GM23338 (cell line): ENCODE results near the gene GATAD2A. TPM values are rescaled to one million over a fixed set of nuclear protein-coding genes. Genes with fewer than 3 reads are reported as not detected.

Experiments
- ATAC-seq: fragments of 200-7000 bp; cut with Tn5 transposase; 3 replicates; pipeline ENCODE4 v1.9.1; 2020
- DNase-seq: peaks from one replicate; pipeline ENCODE4 v3.0.0-alpha.2; 2015; ENCODE audit warnings: low spot score
- H2AFZ ChIP-seq: fragments of 200-600 bp; sonication (generic); 2 replicates; pipeline ENCODE4 v1.8.0; 2016; ENCODE audit warnings: antibody characterized with exemption, mild to moderate bottlenecking, moderate library complexity
- H3F3A ChIP-seq: fragments of 200-600 bp; sonication (generic); replicated peaks from 2 replicates; pipeline ENCODE4 v1.8.0; 2017; ENCODE audit warnings: antibody characterized with exemption, mixed run types, low read depth
- H3K27ac ChIP-seq: fragments of 200-600 bp; sonication (generic); 2 replicates; pipeline ENCODE4 v1.6.1; 2016; ENCODE audit warnings: low read depth
- H3K27me3 ChIP-seq: fragments of 200-600 bp; sonication (generic); 2 replicates; pipeline ENCODE4 v1.8.0; 2016; ENCODE audit warnings: mild to moderate bottlenecking, mixed run types, moderate library complexity; ENCODE audit not compliant: insufficient read depth
- H3K36me3 ChIP-seq: fragments of 200-600 bp; sonication (generic); 2 replicates; pipeline ENCODE4 v1.8.0; 2016; ENCODE audit warnings: mild to moderate bottlenecking; ENCODE audit not compliant: insufficient read depth
- H3K4me1 ChIP-seq: fragments of 200-600 bp; sonication (generic); 2 replicates; pipeline ENCODE4 v1.8.0; 2016; ENCODE audit warnings: mild to moderate bottlenecking, moderate library complexity; ENCODE audit not compliant: insufficient read depth
- H3K4me2 ChIP-seq: fragments of 200-600 bp; sonication (generic); 2 replicates; pipeline ENCODE4 v1.7.1; 2017; ENCODE audit warnings: mixed run types
- H3K4me3 ChIP-seq: fragments of 200-600 bp; sonication (generic); 2 replicates; pipeline ENCODE4 v1.6.1; 2016; ENCODE audit warnings: mixed run types
- H3K79me2 ChIP-seq: fragments of 200-600 bp; sonication (generic); replicated peaks from 2 replicates; pipeline ENCODE4 v1.8.0; 2017; ENCODE audit warnings: mild to moderate bottlenecking; ENCODE audit not compliant: insufficient read depth
- H3K9me2 ChIP-seq: fragments of 200-600 bp; sonication (generic); 2 replicates; pipeline ENCODE4 v1.8.0; 2017; ENCODE audit not compliant: insufficient read depth
- H4K20me1 ChIP-seq: fragments of 200-600 bp; sonication (generic); replicated peaks from 2 replicates; pipeline ENCODE4 v1.8.0; 2017; ENCODE audit warnings: mild to moderate bottlenecking; ENCODE audit not compliant: insufficient read depth
- H3K27ac Mint-ChIP-seq: 2 replicates; pipeline ENCODE4 v1.8.0; 2020; ENCODE audit warnings: inconsistent platforms, mild to moderate bottlenecking, moderate library complexity, mixed read lengths
- H3K27me3 Mint-ChIP-seq: 3 replicates; pipeline ENCODE4 v1.8.0; 2022; ENCODE audit warnings: low read depth, mild to moderate bottlenecking, moderate library complexity, mixed read lengths, inconsistent platforms; ENCODE audit not compliant: insufficient read depth, poor library complexity
- H3K36me3 Mint-ChIP-seq: 3 replicates; pipeline ENCODE4 v1.8.0; 2021; ENCODE audit warnings: low read depth, mild to moderate bottlenecking, inconsistent platforms, moderate library complexity, mixed read lengths
- H3K4me1 Mint-ChIP-seq: 3 replicates; pipeline ENCODE4 v1.8.0; 2020; ENCODE audit warnings: mild to moderate bottlenecking, inconsistent platforms, mixed read lengths
- H3K4me3 Mint-ChIP-seq: 3 replicates; pipeline ENCODE4 v1.8.0; 2021; ENCODE audit warnings: moderate library complexity, mild to moderate bottlenecking, inconsistent platforms, mixed read lengths
- H3K9me3 Mint-ChIP-seq: 3 replicates; pipeline ENCODE4 v1.8.0; 2020; ENCODE audit warnings: moderate library complexity, mild to moderate bottlenecking, inconsistent platforms, mixed read lengths
- POLR2AphosphoS5 ChIP-seq: IDR thresholded peaks from 2 replicates; pipeline ENCODE4 v1.6.1; 2016; ENCODE audit warnings: antibody characterized with exemption, low read depth
- ZNF114 ChIP-seq: fragments of 250-450 bp; sonication (Bioruptor Pico); IDR thresholded peaks from 2 replicates; pipeline ENCODE4 v1.5.0; 2020; ENCODE audit warnings: mild to moderate bottlenecking, moderate library complexity
- polyA plus RNA-seq: library from polyadenylated mRNA; unstranded; fragments of >200 nt; fragmentation: Nextera tagmentation; extraction: Ambion mirVana; gene quantifications from 2 replicates; pipeline ENCODE4 v1.2.1, GENCODE V29; 2016
- total RNA-seq: library from RNA; depleted of rRNA; stranded (reverse); fragments of >200 nt; shearing (Covaris generic); gene quantifications from 2 replicates; pipeline ENCODE4 v1.2.3, GENCODE V29; 2014
- TF ChIP-seq, protein P1 (sequence below): fragments of 250-450 bp; sonication (Bioruptor Pico); IDR thresholded peaks from 2 replicates; pipeline ENCODE4 v1.5.0; 2020; ENCODE audit warnings: mild to moderate bottlenecking, moderate library complexity
- TF ChIP-seq, protein P2 (sequence below), 2 experiments: fragments of 200-600 bp in 1 of 2; sonication (generic) in 1 of 2; conservative IDR thresholded peaks; 2 replicates each; pipeline versions ENCODE4 v1.5.1 to v1.6.1; 2016 to 2017; ENCODE audit warnings: antibody characterized with exemption in 2 of 2, low read depth in 2 of 2, mild to moderate bottlenecking in 2 of 2, moderate library complexity in 1 of 2
- TF ChIP-seq, protein P3 (sequence below): IDR thresholded peaks from 2 replicates; pipeline ENCODE4 v1.6.1; 2016; ENCODE audit warnings: antibody characterized with exemption

The GATAD2A gene
- total and polyA plus RNA-seq, 2 experiments from 2014 or later, result 40.0 to 151 TPM

DNA sequence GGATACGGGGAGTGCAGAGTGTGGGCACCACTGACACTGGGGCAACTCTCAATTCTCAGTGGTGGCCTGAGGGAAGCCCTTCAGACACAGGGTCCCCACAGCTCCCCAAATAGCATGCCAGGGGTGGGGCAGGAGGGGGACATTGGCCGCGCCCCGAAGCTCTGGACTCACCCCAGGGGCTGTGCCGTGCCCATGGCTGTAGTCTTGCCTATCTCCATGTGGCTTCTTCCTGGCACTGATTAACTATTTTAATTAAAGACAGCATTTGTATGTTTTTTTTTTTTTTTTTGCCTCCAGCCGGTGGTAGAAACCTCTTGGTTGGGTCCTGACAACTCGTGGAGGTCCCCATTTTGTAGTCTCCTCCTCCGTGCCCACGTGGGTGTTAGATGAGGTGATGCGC, 23.3 kb downstream of the GATAD2A start (continued):
- TF ChIP-seq, protein P1, sequence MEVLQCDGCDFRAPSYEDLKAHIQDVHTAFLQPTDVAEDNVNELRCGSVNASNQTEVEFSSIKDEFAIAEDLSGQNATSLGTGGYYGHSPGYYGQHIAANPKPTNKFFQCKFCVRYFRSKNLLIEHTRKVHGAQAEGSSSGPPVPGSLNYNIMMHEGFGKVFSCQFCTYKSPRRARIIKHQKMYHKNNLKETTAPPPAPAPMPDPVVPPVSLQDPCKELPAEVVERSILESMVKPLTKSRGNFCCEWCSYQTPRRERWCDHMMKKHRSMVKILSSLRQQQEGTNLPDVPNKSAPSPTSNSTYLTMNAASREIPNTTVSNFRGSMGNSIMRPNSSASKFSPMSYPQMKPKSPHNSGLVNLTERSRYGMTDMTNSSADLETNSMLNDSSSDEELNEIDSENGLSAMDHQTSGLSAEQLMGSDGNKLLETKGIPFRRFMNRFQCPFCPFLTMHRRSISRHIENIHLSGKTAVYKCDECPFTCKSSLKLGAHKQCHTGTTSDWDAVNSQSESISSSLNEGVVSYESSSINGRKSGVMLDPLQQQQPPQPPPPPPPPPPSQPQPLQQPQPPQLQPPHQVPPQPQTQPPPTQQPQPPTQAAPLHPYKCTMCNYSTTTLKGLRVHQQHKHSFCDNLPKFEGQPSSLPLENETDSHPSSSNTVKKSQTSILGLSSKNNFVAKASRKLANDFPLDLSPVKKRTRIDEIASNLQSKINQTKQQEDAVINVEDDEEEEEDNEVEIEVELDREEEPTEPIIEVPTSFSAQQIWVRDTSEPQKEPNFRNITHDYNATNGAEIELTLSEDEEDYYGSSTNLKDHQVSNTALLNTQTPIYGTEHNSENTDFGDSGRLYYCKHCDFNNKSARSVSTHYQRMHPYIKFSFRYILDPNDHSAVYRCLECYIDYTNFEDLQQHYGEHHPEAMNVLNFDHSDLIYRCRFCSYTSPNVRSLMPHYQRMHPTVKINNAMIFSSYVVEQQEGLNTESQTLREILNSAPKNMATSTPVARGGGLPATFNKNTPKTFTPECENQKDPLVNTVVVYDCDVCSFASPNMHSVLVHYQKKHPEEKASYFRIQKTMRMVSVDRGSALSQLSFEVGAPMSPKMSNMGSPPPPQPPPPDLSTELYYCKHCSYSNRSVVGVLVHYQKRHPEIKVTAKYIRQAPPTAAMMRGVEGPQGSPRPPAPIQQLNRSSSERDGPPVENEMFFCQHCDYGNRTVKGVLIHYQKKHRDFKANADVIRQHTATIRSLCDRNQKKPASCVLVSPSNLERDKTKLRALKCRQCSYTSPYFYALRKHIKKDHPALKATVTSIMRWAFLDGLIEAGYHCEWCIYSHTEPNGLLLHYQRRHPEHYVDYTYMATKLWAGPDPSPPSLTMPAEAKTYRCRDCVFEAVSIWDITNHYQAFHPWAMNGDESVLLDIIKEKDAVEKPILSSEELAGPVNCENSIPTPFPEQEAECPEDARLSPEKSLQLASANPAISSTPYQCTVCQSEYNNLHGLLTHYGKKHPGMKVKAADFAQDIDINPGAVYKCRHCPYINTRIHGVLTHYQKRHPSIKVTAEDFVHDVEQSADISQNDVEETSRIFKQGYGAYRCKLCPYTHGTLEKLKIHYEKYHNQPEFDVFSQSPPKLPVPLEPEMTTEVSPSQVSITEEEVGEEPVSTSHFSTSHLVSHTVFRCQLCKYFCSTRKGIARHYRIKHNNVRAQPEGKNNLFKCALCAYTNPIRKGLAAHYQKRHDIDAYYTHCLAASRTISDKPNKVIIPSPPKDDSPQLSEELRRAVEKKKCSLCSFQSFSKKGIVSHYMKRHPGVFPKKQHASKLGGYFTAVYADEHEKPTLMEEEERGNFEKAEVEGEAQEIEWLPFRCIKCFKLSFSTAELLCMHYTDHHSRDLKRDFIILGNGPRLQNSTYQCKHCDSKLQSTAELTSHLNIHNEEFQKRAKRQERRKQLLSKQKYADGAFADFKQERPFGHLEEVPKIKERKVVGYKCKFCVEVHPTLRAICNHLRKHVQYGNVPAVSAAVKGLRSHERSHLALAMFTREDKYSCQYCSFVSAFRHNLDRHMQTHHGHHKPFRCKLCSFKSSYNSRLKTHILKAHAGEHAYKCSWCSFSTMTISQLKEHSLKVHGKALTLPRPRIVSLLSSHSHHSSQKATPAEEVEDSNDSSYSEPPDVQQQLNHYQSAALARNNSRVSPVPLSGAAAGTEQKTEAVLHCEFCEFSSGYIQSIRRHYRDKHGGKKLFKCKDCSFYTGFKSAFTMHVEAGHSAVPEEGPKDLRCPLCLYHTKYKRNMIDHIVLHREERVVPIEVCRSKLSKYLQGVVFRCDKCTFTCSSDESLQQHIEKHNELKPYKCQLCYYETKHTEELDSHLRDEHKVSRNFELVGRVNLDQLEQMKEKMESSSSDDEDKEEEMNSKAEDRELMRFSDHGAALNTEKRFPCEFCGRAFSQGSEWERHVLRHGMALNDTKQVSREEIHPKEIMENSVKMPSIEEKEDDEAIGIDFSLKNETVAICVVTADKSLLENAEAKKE (CRISPR knock-in tag), result no peak
- TF ChIP-seq, protein P2, sequence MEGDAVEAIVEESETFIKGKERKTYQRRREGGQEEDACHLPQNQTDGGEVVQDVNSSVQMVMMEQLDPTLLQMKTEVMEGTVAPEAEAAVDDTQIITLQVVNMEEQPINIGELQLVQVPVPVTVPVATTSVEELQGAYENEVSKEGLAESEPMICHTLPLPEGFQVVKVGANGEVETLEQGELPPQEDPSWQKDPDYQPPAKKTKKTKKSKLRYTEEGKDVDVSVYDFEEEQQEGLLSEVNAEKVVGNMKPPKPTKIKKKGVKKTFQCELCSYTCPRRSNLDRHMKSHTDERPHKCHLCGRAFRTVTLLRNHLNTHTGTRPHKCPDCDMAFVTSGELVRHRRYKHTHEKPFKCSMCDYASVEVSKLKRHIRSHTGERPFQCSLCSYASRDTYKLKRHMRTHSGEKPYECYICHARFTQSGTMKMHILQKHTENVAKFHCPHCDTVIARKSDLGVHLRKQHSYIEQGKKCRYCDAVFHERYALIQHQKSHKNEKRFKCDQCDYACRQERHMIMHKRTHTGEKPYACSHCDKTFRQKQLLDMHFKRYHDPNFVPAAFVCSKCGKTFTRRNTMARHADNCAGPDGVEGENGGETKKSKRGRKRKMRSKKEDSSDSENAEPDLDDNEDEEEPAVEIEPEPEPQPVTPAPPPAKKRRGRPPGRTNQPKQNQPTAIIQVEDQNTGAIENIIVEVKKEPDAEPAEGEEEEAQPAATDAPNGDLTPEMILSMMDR (conservative IDR thresholded peaks at IDR 0.05; ENCODE audit: low read depth in 2 of 2), result no peak
- no peak for TF ChIP-seq ZNF114 (CRISPR knock-in tag)

DNA sequence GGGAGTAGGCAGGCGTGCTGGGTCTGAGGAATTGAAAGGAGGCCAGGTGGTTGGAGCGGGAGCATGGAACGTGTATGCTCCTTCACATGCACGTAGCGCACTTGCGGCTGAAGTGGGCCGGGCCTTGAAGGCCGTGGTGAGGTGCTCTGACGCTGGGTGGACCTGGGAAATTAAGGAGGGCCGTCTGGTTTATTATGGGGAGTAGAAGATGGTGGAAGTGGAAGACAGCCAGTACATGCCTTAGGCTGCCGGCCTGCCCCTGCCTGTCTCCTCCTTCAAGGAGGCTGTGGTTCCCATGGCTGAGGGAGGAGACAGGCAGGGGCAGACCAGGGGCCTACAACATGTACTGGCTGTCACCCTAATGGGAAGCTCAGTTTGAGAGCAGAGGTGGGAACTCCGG, 23.9 kb downstream of the GATAD2A start:
- ATAC-seq (no peak), DNase-seq (no peak)
- Histone ChIP-seq H3K27me3 (no peaks in the 10 kb centered on the region), H3K4me3 (no peak overlapping the region), H4K20me1 (peaks cover 92% of the 10 kb centered on the region), H3F3A (0 out of 2 replicates have a peak, but pooled peaks cover 8% of the 10 kb centered on the region), H3K27ac (no peak overlapping the region), H3K4me2 (no peak overlapping the region), H2AFZ (no peak overlapping the region), H3K36me3 (no peaks in the 10 kb centered on the region), H3K9me2 (no peaks in the 10 kb centered on the region), H3K79me2 (peaks cover 100% of the 10 kb centered on the region), H3K4me1 (peaks cover 39% of the 10 kb centered on the region)
- TF ChIP-seq, protein P3, sequence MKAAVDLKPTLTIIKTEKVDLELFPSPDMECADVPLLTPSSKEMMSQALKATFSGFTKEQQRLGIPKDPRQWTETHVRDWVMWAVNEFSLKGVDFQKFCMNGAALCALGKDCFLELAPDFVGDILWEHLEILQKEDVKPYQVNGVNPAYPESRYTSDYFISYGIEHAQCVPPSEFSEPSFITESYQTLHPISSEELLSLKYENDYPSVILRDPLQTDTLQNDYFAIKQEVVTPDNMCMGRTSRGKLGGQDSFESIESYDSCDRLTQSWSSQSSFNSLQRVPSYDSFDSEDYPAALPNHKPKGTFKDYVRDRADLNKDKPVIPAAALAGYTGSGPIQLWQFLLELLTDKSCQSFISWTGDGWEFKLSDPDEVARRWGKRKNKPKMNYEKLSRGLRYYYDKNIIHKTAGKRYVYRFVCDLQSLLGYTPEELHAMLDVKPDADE, result no peak
- TF ChIP-seq, protein P2 (conservative IDR thresholded peaks at IDR 0.05; ENCODE audit: low read depth in 2 of 2), result no peak
- no peak for TF ChIP-seq POLR2AphosphoS5
- Mint-ChIP-seq H3K27me3 (peaks cover 8% of the 10 kb centered on the region), H3K4me3 (no peak overlapping the region), H3K36me3 (peaks cover 8% of the 10 kb centered on the region; the same call in 1 of the 3 replicates), H3K27ac (no peak overlapping the region; the same call in 1 of the 2 replicates), H3K9me3 (no peaks in the 10 kb centered on the region), H3K4me1 (peaks cover 59% of the 10 kb centered on the region)
